Vagina (tissue), 2 donors: Measurements from ENCODE around the gene PAX7.

Experiments
- CTCF ChIP-seq, 3 experiments: fragments of 450-650 bp in 2 of 3; fragments of 200-600 bp in 1 of 3; sonication (generic) in 1 of 3; IDR thresholded peaks; one replicate each; pipeline ENCODE4 v1.5.1; 2017 to 2019; ENCODE audit warnings: antibody characterized with exemption in 3 of 3, mild to moderate bottlenecking in 2 of 3, moderate library complexity in 2 of 3
- POLR2A ChIP-seq, 2 donors: fragments of 450-650 bp; IDR thresholded peaks; one replicate each; pipeline ENCODE4 v1.6.1; 2017; ENCODE audit warnings: antibody characterized with exemption in 2 of 2, mild to moderate bottlenecking in 2 of 2, moderate library complexity in 2 of 2

GRCh38 chr1:18770799-18771198, 140.2 kb downstream of the PAX7 start:
- no peak for TF ChIP-seq CTCF (IDR thresholded peaks at IDR 0.05)
- TF ChIP-seq POLR2A (IDR thresholded peaks at IDR 0.05) = no peak
